HG02840 (cell line): ENCODE results near the gene MAN1C1.
"Not testable (repeated sequence)": the region's sequence is repeated elsewhere in the genome, so short reads cannot be mapped to it uniquely, and the experiment has no call there.

ENCODE experiments used
- ATAC-seq: cut with Tn5 transposase; IDR thresholded peaks from one replicate; pipeline ENCODE4 v1.9.1; 2021; ENCODE audit warnings: mild to moderate bottlenecking, moderate library complexity, moderate number of reproducible peaks; ENCODE audit not compliant: unreplicated experiment, low FRiP score

MAN1C1 gene

GRCh38 chr1:25581764-25582163 is 34.8 kb upstream of the MAN1C1 start:
- no peak for ATAC-seq

- no peak for ATAC-seq
Measured at GRCh38 chr1:25583519-25584370, 32.8 kb upstream of the MAN1C1 start.

GRCh38 chr1:25586181-25586588 is 30.4 kb upstream of the MAN1C1 start:
- no peak for ATAC-seq

GRCh38 chr1:25587290-25587689 is 29.3 kb upstream of the MAN1C1 start:
- ATAC-seq = no peak

GRCh38 chr1:25588224-25588623 is 28.4 kb upstream of the MAN1C1 start:
- ATAC-seq = not testable (repeated sequence)

- ATAC-seq = not testable (repeated sequence)
Measured at GRCh38 chr1:25588786-25589185, 27.8 kb upstream of the MAN1C1 start.

- no peak for ATAC-seq
Measured at GRCh38 chr1:25590096-25590824, 26.3 kb upstream of the MAN1C1 start.

GRCh38 chr1:25593861-25594260 is 22.7 kb upstream of the MAN1C1 start:
- ATAC-seq = no peak

- no peak for ATAC-seq
Measured at GRCh38 chr1:25594971-25595370, 21.6 kb upstream of the MAN1C1 start.

GRCh38 chr1:25596641-25597040 is 19.9 kb upstream of the MAN1C1 start:
- not testable (repeated sequence) for ATAC-seq

- ATAC-seq = no peak
Measured at GRCh38 chr1:25598879-25599278, 17.7 kb upstream of the MAN1C1 start.

GRCh38 chr1:25599969-25600610 is 16.5 kb upstream of the MAN1C1 start:
- ATAC-seq = no peak

GRCh38 chr1:25600971-25601699 is 15.5 kb upstream of the MAN1C1 start:
- not testable (repeated sequence) for ATAC-seq

GRCh38 chr1:25603779-25604538 is 12.6 kb upstream of the MAN1C1 start:
- not testable (repeated sequence) for ATAC-seq

GRCh38 chr1:25607123-25607522 is 9.5 kb upstream of the MAN1C1 start:
- no peak for ATAC-seq

GRCh38 chr1:25608488-25609178 is 8.0 kb upstream of the MAN1C1 start:
- ATAC-seq = no peak

GRCh38 chr1:25609921-25610320 is 6.7 kb upstream of the MAN1C1 start:
- ATAC-seq = no peak

- ATAC-seq = no peak
Measured at GRCh38 chr1:25610822-25611630, 5.6 kb upstream of the MAN1C1 start.
